GM12875 (cell line): ENCODE results near the gene COLEC12.

Source experiments
- H3K4me3 ChIP-seq: one replicate; pipeline ENCODE4 v1.5.1; 2011; ENCODE audit warnings: low read depth, low read length, control low read depth
- CTCF ChIP-seq: IDR thresholded peaks from 2 replicates; pipeline ENCODE4 v1.5.1; 2011; ENCODE audit warnings: low read depth, mild to moderate bottlenecking, control low read depth, inconsistent platforms, low read length, moderate library complexity, borderline replicate concordance; ENCODE audit not compliant: insufficient read depth

The COLEC12 gene

GRCh38 chr18:303607-304006 lies 196.9 kb downstream of the COLEC12 start:
- no peak for TF ChIP-seq CTCF

GRCh38 chr18:303011-303410 lies 197.5 kb downstream of the COLEC12 start:
- H3K4me3 ChIP-seq, result no peak overlapping the region
- TF ChIP-seq CTCF, result no peak

More at GRCh38 chr18:303607-304006, 196.9 kb downstream of the COLEC12 start:
- no peak overlapping the region for H3K4me3 ChIP-seq

GRCh38 chr18:302097-302496 lies 198.4 kb downstream of the COLEC12 start:
- no peak for TF ChIP-seq CTCF
- no peak overlapping the region for H3K4me3 ChIP-seq

- no peak for TF ChIP-seq CTCF
- no peak overlapping the region for H3K4me3 ChIP-seq
Measured at GRCh38 chr18:297936-298335, 202.6 kb downstream of the COLEC12 start.

- no peak for TF ChIP-seq CTCF
Measured at GRCh38 chr18:295756-296490, 204.6 kb downstream of the COLEC12 start.

GRCh38 chr18:294566-294965 lies 205.9 kb downstream of the COLEC12 start:
- no peak for TF ChIP-seq CTCF
- no peak overlapping the region for H3K4me3 ChIP-seq

More at GRCh38 chr18:295756-296490, 204.6 kb downstream of the COLEC12 start:
- no peak overlapping the region for H3K4me3 ChIP-seq

- H3K4me3 ChIP-seq, result no peak overlapping the region
- no peak for TF ChIP-seq CTCF
Measured at GRCh38 chr18:293536-293935, 207.0 kb downstream of the COLEC12 start.
